ENCODE results near the gene WWOX. TPM values are rescaled to one million over a fixed set of nuclear protein-coding genes. Genes with fewer than 3 reads are reported as not detected.

WWOX gene
- total and polyA plus RNA-seq, 2 of the 8 experiments (the other 6 are each of a cell fraction or from before 2014, with no cell fraction given), result 5.4 to 16.7 TPM

DNA sequence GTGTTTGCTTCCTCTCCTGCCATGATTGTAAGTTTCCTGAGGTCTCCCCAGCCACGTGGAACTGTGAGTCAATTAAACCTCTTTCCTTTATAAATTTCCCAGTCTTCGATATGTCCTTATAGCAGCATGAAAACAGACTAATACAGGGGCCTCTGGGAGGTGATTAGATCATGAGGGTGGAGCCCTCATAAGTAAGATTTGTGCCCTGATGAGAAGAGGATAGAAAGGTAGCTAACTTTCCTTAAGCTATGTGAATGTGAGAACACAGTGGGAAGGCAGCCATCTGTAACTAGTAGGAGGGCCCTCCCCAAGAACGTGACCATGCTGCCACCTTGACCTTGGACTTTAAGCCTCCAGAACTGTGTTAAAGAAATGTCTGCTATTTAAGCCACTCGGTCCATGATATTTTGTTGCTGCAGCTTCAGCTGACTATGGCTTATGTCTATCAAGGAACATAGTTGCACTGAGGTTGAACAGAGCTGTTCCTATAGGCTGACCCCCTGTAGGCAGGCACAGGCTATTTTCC, 30.7 kb downstream of the WWOX start:
- CTCF ChIA-PET (ENCODE audit: partially characterized antibody), result interaction anchor here (2.7 kb wide), 1 partner anchor 30 kb away, joined by 9 read pairs; the partner anchor contains the start of gene WWOX
- H3K9ac ChIP-seq (replicated peaks in 1 of 4; ENCODE audit: extremely low read depth in 1 of 4, low read depth in 3 of 4, low read length in 3 of 4), result no peak overlapping the region
- H3K79me1 ChIP-seq (ENCODE audit: low read depth, low read length), result no peaks in the 10 kb centered on the region
- H4K5ac ChIP-seq (ENCODE audit: insufficient read length, low read depth, low read length), result no peak overlapping the region
- POLR2A ChIA-PET (ENCODE audit: partially characterized antibody), result no interaction called here
- H2BK12ac ChIP-seq (ENCODE audit: low read depth, low read length), result no peak overlapping the region
- no peak overlapping the region for H3K18ac ChIP-seq (ENCODE audit: extremely low read depth, low read length)
- H3K4me1 ChIP-seq (replicated peaks in 1 of 4; ENCODE audit: control insufficient read depth in 3 of 4, insufficient read depth in 4 of 4, low read length in 3 of 4), result peaks cover 0 to 3% (median 0%) of the 10 kb centered on the region in 4 experiments; a peak in 1 of 7 replicates
- H3K23ac ChIP-seq (ENCODE audit: insufficient read length), result no peak overlapping the region
- DNase-seq (ENCODE audit: low read depth in 1 of 2, low spot score in 2 of 2), result no peak
- no peak overlapping the region for H2BK120ac ChIP-seq (replicated peaks; ENCODE audit: low read depth, low read length)
- H3K4ac ChIP-seq (replicated peaks; ENCODE audit: insufficient read length, low read depth, low read length), result no peak overlapping the region
- no peak for FAIRE-seq
- no peak overlapping the region for H2BK15ac ChIP-seq (ENCODE audit: low read length)
- no peak overlapping the region for H3K27ac ChIP-seq (ENCODE audit: low read depth, low read length)
- H3K14ac ChIP-seq (ENCODE audit: insufficient read length), result no peak overlapping the region
- no peak overlapping the region for H3K56ac ChIP-seq (replicated peaks; ENCODE audit: insufficient read length, low read depth, low read length)
- no peak overlapping the region for H2BK20ac ChIP-seq (ENCODE audit: low read length)
- no peak overlapping the region for H2AFZ ChIP-seq (ENCODE audit: low read length)
- H3K27me3 ChIP-seq (replicated peaks in 1 of 4; ENCODE audit: control insufficient read depth in 3 of 4, extremely low read depth in 1 of 4, insufficient read depth in 3 of 4, low read length in 3 of 4), result peaks cover 0 to 1% (median 0%) of the 10 kb centered on the region in 4 experiments; a peak in 1 of 7 replicates
- H3K23me2 ChIP-seq (ENCODE audit: low read depth, low read length), result no peaks in the 10 kb centered on the region
- no peak overlapping the region for H2AK5ac ChIP-seq (ENCODE audit: low read depth, low read length)
- no peaks in the 10 kb centered on the region for H3K79me2 ChIP-seq (ENCODE audit: control insufficient read depth in 1 of 2, insufficient read depth in 2 of 2, low read length in 2 of 2)
- H3K4me2 ChIP-seq (ENCODE audit: insufficient read depth in 1 of 2, low read depth in 2 of 2, low read length in 2 of 2), result no peak overlapping the region
- H4K8ac ChIP-seq (ENCODE audit: extremely low read depth, insufficient read depth, low read length), result no peak overlapping the region
- H4K20me1 ChIP-seq (replicated peaks in 1 of 2; ENCODE audit: control insufficient read depth in 1 of 2, insufficient read depth in 2 of 2, low read length in 2 of 2), result no peaks in the 10 kb centered on the region
- no peak overlapping the region for H4K91ac ChIP-seq (replicated peaks; ENCODE audit: insufficient read length, low read length)
- no peak overlapping the region for H2BK5ac ChIP-seq (ENCODE audit: low read depth, low read length)
- WGBS, 2 experiments (ENCODE audit: extremely low coverage in 1 of 2, insufficient coverage in 1 of 2, insufficient read length in 1 of 2, insufficient replicate concordance in 2 of 2, low coverage in 1 of 2, low lambda C conversion rate in 2 of 2, missing lambda C conversion rate in 1 of 2), result 88% methylated on average over 4 of the region's 4 CpGs; no CpG with 5 or more reads in 1 of the 2 experiments
- H3K9me3 ChIP-seq (ENCODE audit: insufficient read depth in 2 of 2, low read depth in 1 of 2, low read length in 1 of 2), result no peaks in the 10 kb centered on the region
- H3K4me3 ChIP-seq (ENCODE audit: extremely low read depth in 1 of 4, insufficient read depth in 2 of 4, low read depth in 3 of 4, low read length in 4 of 4), result no peak overlapping the region
- H3K36me3 ChIP-seq (ENCODE audit: control insufficient read depth in 2 of 4, insufficient read depth in 4 of 4, low read length in 3 of 4), result no peaks in the 10 kb centered on the region
- TF ChIP-seq, protein P1, sequence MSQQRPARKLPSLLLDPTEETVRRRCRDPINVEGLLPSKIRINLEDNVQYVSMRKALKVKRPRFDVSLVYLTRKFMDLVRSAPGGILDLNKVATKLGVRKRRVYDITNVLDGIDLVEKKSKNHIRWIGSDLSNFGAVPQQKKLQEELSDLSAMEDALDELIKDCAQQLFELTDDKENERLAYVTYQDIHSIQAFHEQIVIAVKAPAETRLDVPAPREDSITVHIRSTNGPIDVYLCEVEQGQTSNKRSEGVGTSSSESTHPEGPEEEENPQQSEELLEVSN (IDR thresholded peaks at IDR 0.05), result no peak
- TF ChIP-seq RXRA (IDR thresholded peaks at IDR 0.05; ENCODE audit: insufficient read depth, low read depth, low read length) (no peak), RFX5 (IDR thresholded peaks at IDR 0.05; ENCODE audit: borderline replicate concordance, low read depth, low read length) (no peak), HDAC6 (IDR thresholded peaks at IDR 0.05; ENCODE audit: low read depth, low read length) (no peak), BCL11A (IDR thresholded peaks at IDR 0.05; ENCODE audit: low read depth in 2 of 2, low read length in 2 of 2) (no peak), SRF (IDR thresholded peaks at IDR 0.05; ENCODE audit: low read depth, low read length) (no peak), SAP30 (IDR thresholded peaks at IDR 0.05; ENCODE audit: insufficient read depth, insufficient replicate concordance, low read length) (no peak), POU5F1 (IDR thresholded peaks at IDR 0.05; ENCODE audit: low read depth, low read length) (no peak), SUZ12 (IDR thresholded peaks at IDR 0.05; ENCODE audit: low read length) (no peak)
- TF ChIP-seq, protein P2, sequence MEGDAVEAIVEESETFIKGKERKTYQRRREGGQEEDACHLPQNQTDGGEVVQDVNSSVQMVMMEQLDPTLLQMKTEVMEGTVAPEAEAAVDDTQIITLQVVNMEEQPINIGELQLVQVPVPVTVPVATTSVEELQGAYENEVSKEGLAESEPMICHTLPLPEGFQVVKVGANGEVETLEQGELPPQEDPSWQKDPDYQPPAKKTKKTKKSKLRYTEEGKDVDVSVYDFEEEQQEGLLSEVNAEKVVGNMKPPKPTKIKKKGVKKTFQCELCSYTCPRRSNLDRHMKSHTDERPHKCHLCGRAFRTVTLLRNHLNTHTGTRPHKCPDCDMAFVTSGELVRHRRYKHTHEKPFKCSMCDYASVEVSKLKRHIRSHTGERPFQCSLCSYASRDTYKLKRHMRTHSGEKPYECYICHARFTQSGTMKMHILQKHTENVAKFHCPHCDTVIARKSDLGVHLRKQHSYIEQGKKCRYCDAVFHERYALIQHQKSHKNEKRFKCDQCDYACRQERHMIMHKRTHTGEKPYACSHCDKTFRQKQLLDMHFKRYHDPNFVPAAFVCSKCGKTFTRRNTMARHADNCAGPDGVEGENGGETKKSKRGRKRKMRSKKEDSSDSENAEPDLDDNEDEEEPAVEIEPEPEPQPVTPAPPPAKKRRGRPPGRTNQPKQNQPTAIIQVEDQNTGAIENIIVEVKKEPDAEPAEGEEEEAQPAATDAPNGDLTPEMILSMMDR (IDR thresholded peaks at IDR 0.05; ENCODE audit: control extremely low read depth in 1 of 3, insufficient read depth in 1 of 3, low read depth in 1 of 3, low read length in 3 of 3), result no peak

Measured in H1 (cell line).